PC-3 (cell line): Measurements from ENCODE around the gene HEATR5B. TPM values are rescaled to one million over a fixed set of nuclear protein-coding genes. Genes with fewer than 3 reads are reported as not detected.
A peak's percentile ranks its signal among the peaks of the same experiment; 100 is the strongest.

ENCODE experiments used
- ATAC-seq: fragments of 200-7000 bp; cut with Tn5 transposase; 2 replicates; pipeline ENCODE4 v1.9.1; 2020; ENCODE audit warnings: mild to moderate bottlenecking, moderate library complexity
- BruUV-seq: library from RNA; stranded (reverse); fragments of 400-500 nt; replicated peaks from 2 replicates; lab custom pipeline; 2021; lab: Mats Ljungman, UMichigan
- CTCF ChIA-PET: fragments of 300-600 bp; sonication (Branson Sonifier 250); formaldehyde crosslinking; loops from one replicate; lab custom pipeline; 2022; ENCODE audit warnings: antibody characterized with exemption; lab: Charles Lee
- POLR2A ChIA-PET: fragments of 300-600 bp; sonication (Branson Sonifier 250); formaldehyde crosslinking; loops from one replicate; lab custom pipeline; 2022; ENCODE audit warnings: antibody characterized with exemption; ENCODE audit not compliant: unreplicated experiment; lab: Charles Lee
- DNase-seq: peaks from one replicate; pipeline ENCODE4 v3.0.0-alpha.2; 2015
- H2AFZ ChIP-seq: fragments of 300-600 bp; sonication (generic); 2 replicates; pipeline ENCODE4 v1.6.0; 2016; ENCODE audit warnings: antibody characterized with exemption, low read length
- H3F3A ChIP-seq: fragments of 300-600 bp; sonication (generic); one replicate; pipeline ENCODE4 v1.6.0; 2017; ENCODE audit warnings: antibody characterized with exemption, low read length, control low read depth, mild to moderate bottlenecking; ENCODE audit not compliant: unreplicated experiment
- H3K27ac ChIP-seq: fragments of 300-600 bp; sonication (generic); 2 replicates; pipeline ENCODE4 v1.5.1; 2016; ENCODE audit warnings: mild to moderate bottlenecking, low read length
- H3K27me3 ChIP-seq: fragments of 300-600 bp; sonication (generic); 2 replicates; pipeline ENCODE4 v1.6.1; 2016; ENCODE audit warnings: low read length, mixed read lengths
- H3K36me3 ChIP-seq: fragments of 300-600 bp; sonication (generic); 2 replicates; pipeline ENCODE4 v1.6.1; 2016; ENCODE audit warnings: low read depth, mixed run types, low read length, mixed read lengths
- H3K4me1 ChIP-seq: fragments of 300-600 bp; sonication (generic); 2 replicates; pipeline ENCODE4 v1.5.1; 2016; ENCODE audit warnings: low read length; ENCODE audit not compliant: insufficient read depth
- H3K4me2 ChIP-seq: fragments of 300-600 bp; sonication (generic); 2 replicates; pipeline ENCODE4 v1.6.0; 2016; ENCODE audit warnings: low read length
- H3K4me3 ChIP-seq: fragments of 300-600 bp; sonication (generic); 2 replicates; pipeline ENCODE4 v1.5.1; 2016; ENCODE audit warnings: mild to moderate bottlenecking, low read length, mixed read lengths
- H3K79me2 ChIP-seq: fragments of 300-600 bp; sonication (generic); 2 replicates; pipeline ENCODE4 v1.6.1; 2017; ENCODE audit warnings: low read length, mixed read lengths
- H3K9ac ChIP-seq: fragments of 300-600 bp; sonication (generic); 2 replicates; pipeline ENCODE4 v1.6.0; 2016; ENCODE audit warnings: mild to moderate bottlenecking, low read length
- H3K9me2 ChIP-seq: fragments of 300-600 bp; sonication (generic); replicated peaks from 2 replicates; pipeline ENCODE4 v1.6.1; 2016; ENCODE audit warnings: mixed run types, low read length, mixed read lengths
- H3K9me3 ChIP-seq: fragments of 300-600 bp; sonication (generic); 2 replicates; pipeline ENCODE4 v1.6.1; 2016; ENCODE audit warnings: low read length, mixed read lengths
- H4K20me1 ChIP-seq: fragments of 300-600 bp; sonication (generic); 2 replicates; pipeline ENCODE4 v1.6.1; 2016; ENCODE audit warnings: low read length, mixed read lengths
- EZH2 ChIP-seq: fragments of 300-600 bp; sonication (generic); IDR thresholded peaks from one replicate; pipeline ENCODE4 v1.6.1; 2017; ENCODE audit warnings: antibody characterized with exemption, mild to moderate bottlenecking, low read length; ENCODE audit not compliant: unreplicated experiment
- EZH2phosphoT487 ChIP-seq: fragments of 300-600 bp; sonication (generic); IDR thresholded peaks from 2 replicates; pipeline ENCODE4 v1.6.1; 2018; ENCODE audit warnings: mild to moderate bottlenecking, antibody characterized with exemption, low read length, borderline replicate concordance
- intact Hi-C: fragments of 100-400 bp; cut with micrococcal nuclease; formaldehyde crosslinking; loops from 2 replicates; pipeline ENCODE4 v1.9.0; 2023
- total RNA-seq: library from RNA; depleted of rRNA; stranded (reverse); fragments of >200 nt; gene quantifications from 2 replicates; pipeline ENCODE4 v1.2.3, GENCODE V29; 2014
- TF ChIP-seq, protein P1 (sequence below): fragments of 300-600 bp; sonication (generic); conservative IDR thresholded peaks from 2 replicates; pipeline ENCODE4 v1.5.1; 2017; ENCODE audit warnings: antibody characterized with exemption, low read depth, mild to moderate bottlenecking, low read length

The HEATR5B gene
- total RNA-seq, 1 experiment from 2014 or later, result 13.0 TPM

DNA sequence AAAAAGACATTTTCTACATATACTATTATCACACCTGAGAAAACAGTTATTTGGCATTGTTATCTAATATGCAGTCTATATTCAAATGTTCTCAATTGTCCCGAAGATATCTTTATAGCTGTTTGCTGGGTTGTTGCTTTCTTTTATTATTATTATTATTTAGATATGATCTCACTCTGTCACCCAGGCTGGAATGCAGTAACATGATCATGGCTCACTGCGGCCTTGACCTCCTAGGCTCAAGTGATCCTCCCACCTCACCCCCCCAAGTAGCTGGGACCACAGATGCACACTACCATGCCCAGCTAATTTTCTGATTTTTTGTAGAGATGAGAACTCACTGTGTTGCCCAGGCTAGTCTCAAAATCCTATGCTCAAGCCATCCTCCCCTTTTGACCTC lies 20.0 kb upstream of the HEATR5B start:
- no TSS peak for BruUV-seq
- Histone ChIP-seq H3K27me3 (no peaks in the 10 kb centered on the region), H3K9me2 (no peaks in the 10 kb centered on the region), H2AFZ (no peak overlapping the region), H3K36me3 (peaks cover 29% of the 10 kb centered on the region), H3K4me1 (peaks cover 15% of the 10 kb centered on the region), H3K9ac (no peak overlapping the region), H3K9me3 (no peaks in the 10 kb centered on the region), H3K27ac (peak overlapping the region; percentile 31), H3K4me3 (no peak overlapping the region), H3K79me2 (no peaks in the 10 kb centered on the region), H3F3A (no peaks in the 10 kb centered on the region), H3K4me2 (peak overlapping the region; percentile 34; the same call in 1 of the 2 replicates), H4K20me1 (no peaks in the 10 kb centered on the region)
- CTCF ChIA-PET, result no interaction called here
- ATAC-seq, result no peak
- POLR2A ChIA-PET, result no interaction called here
- intact Hi-C loops, result no loop called here
- no peak for DNase-seq
- TF ChIP-seq EZH2phosphoT487 (no peak), EZH2 (no peak)
- TF ChIP-seq, protein P1, sequence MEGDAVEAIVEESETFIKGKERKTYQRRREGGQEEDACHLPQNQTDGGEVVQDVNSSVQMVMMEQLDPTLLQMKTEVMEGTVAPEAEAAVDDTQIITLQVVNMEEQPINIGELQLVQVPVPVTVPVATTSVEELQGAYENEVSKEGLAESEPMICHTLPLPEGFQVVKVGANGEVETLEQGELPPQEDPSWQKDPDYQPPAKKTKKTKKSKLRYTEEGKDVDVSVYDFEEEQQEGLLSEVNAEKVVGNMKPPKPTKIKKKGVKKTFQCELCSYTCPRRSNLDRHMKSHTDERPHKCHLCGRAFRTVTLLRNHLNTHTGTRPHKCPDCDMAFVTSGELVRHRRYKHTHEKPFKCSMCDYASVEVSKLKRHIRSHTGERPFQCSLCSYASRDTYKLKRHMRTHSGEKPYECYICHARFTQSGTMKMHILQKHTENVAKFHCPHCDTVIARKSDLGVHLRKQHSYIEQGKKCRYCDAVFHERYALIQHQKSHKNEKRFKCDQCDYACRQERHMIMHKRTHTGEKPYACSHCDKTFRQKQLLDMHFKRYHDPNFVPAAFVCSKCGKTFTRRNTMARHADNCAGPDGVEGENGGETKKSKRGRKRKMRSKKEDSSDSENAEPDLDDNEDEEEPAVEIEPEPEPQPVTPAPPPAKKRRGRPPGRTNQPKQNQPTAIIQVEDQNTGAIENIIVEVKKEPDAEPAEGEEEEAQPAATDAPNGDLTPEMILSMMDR, result no peak

GRCh38 chr2:37102588-37102987 lies 18.4 kb upstream of the HEATR5B start:
- BruUV-seq, result no TSS peak
- no peak for ATAC-seq
- DNase-seq, result no peak

DNA sequence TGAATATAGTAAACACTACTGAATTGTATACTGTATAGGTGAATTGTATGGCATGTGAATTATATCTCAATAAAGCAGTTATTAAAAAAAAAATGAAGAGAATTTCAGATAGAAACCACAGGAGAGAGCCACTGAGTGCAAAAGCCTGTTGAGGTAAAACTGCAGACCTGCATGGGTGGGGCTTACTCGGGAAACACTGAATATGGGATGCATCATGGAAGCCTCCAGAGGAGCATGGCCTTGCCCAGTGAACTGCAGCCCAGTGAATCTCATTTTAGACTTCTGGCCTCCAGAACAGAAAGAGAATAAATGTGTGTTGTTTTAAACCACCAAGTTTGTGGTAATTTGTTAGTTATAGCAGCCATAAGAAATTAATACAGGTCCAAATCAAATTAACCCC lies 15.9 kb upstream of the HEATR5B start:
- Histone ChIP-seq H3K9me3 (no peaks in the 10 kb centered on the region), H3K27ac (no peak overlapping the region), H3K79me2 (no peaks in the 10 kb centered on the region), H4K20me1 (no peaks in the 10 kb centered on the region), H3K9ac (no peak overlapping the region), H3K27me3 (no peaks in the 10 kb centered on the region), H3K4me3 (no peak overlapping the region), H3K4me1 (peaks cover 15% of the 10 kb centered on the region), H2AFZ (no peak overlapping the region), H3K36me3 (peaks cover 15% of the 10 kb centered on the region), H3K4me2 (no peak overlapping the region), H3F3A (no peaks in the 10 kb centered on the region), H3K9me2 (no peaks in the 10 kb centered on the region)
- ChIA-PET CTCF (no interaction called here), POLR2A (no interaction called here)
- no TSS peak for BruUV-seq
- peak; percentile 5 for DNase-seq
- no peak for TF ChIP-seq EZH2phosphoT487
- intact Hi-C loops, result no loop called here
- no peak for ATAC-seq

More at GRCh38 chr2:37102588-37102987, 18.4 kb upstream of the HEATR5B start:
- Histone ChIP-seq H3F3A (no peaks in the 10 kb centered on the region), H4K20me1 (no peaks in the 10 kb centered on the region), H3K4me3 (no peak overlapping the region), H2AFZ (no peak overlapping the region), H3K9me3 (no peaks in the 10 kb centered on the region), H3K27ac (no peak overlapping the region), H3K79me2 (no peaks in the 10 kb centered on the region), H3K27me3 (no peaks in the 10 kb centered on the region), H3K9ac (no peak overlapping the region), H3K36me3 (peaks cover 26% of the 10 kb centered on the region), H3K4me2 (no peak overlapping the region), H3K4me1 (peaks cover 15% of the 10 kb centered on the region), H3K9me2 (no peaks in the 10 kb centered on the region)
- CTCF ChIA-PET, result no interaction called here
- intact Hi-C loops, result no loop called here
- no peak for TF ChIP-seq EZH2phosphoT487
- TF ChIP-seq EZH2, result no peak
- TF ChIP-seq, protein P1, result no peak
- POLR2A ChIA-PET, result no interaction called here
